DND-41 (cell line): ENCODE data around the gene NR2C2AP.

ENCODE experiments used
- EZH2 ChIP-seq: IDR thresholded peaks from 3 replicates; pipeline ENCODE4 v1.6.1; 2012; ENCODE audit warnings: borderline replicate concordance, low read depth, mild to moderate bottlenecking, moderate library complexity, low read length, inconsistent platforms; ENCODE audit not compliant: severe bottlenecking
- TF ChIP-seq, protein P1 (sequence below): IDR thresholded peaks from 2 replicates; pipeline ENCODE4 v1.5.1; 2012; ENCODE audit warnings: borderline replicate concordance, low read length, moderate library complexity, mild to moderate bottlenecking; ENCODE audit not compliant: poor library complexity, severe bottlenecking; ENCODE audit errors: extremely low read depth

DNA sequence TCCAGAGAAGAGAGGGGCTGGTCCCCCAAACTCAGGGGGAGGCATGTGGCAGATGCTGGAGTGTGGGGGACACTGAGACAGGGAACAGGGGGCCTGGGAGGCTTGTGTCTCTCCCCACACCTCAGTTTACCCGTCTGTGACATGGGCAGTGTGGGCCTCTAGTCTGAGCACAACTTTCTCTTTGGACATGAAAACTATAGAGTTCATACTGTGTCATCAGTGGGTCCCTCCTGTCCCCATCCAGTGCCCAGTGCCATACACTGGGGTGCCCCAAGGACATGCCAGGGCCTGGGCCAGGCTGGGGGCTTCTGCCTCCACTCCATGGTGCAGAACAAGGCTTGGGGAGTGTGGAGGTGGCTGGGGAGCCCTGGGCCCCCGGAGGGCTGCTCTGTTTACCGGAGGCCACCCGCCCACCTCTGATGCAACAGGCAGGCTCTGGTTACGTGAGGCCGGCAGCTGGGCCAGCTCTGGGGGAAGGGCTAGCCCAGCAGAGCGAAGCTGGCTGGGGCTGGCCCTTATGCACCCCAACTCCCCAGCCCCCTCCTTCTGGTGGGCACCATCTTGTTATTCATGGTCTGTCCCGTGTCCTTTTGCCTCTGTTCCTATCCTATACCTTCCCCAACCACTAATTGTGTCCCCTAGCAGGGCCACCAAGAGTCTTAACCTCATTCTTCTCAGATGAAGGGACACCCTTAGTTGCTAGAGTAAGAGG lies 31.2 kb downstream of the NR2C2AP start:
- TF ChIP-seq, protein P1, sequence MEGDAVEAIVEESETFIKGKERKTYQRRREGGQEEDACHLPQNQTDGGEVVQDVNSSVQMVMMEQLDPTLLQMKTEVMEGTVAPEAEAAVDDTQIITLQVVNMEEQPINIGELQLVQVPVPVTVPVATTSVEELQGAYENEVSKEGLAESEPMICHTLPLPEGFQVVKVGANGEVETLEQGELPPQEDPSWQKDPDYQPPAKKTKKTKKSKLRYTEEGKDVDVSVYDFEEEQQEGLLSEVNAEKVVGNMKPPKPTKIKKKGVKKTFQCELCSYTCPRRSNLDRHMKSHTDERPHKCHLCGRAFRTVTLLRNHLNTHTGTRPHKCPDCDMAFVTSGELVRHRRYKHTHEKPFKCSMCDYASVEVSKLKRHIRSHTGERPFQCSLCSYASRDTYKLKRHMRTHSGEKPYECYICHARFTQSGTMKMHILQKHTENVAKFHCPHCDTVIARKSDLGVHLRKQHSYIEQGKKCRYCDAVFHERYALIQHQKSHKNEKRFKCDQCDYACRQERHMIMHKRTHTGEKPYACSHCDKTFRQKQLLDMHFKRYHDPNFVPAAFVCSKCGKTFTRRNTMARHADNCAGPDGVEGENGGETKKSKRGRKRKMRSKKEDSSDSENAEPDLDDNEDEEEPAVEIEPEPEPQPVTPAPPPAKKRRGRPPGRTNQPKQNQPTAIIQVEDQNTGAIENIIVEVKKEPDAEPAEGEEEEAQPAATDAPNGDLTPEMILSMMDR = no peak
- TF ChIP-seq EZH2 = no peak
